Erythroblast (primary cell): ENCODE measurements around the gene NENF.

Experiments
- GATA1 ChIP-seq: IDR thresholded peaks from 2 replicates; pipeline ENCODE4 v1.6.1; 2011; ENCODE audit warnings: low read depth, mild to moderate bottlenecking, control low read depth, low read length, moderate library complexity
- POLR2A ChIP-seq: IDR thresholded peaks from 2 replicates; pipeline ENCODE4 v1.6.1; 2011; ENCODE audit warnings: mild to moderate bottlenecking, low read length

GRCh38 chr1:212488436-212489283 is 55.9 kb downstream of the NENF start:
- no peak for TF ChIP-seq POLR2A
- TF ChIP-seq GATA1, result no peak
